GM20431 (cell line): ENCODE measurements around the gene TMEM163.
"Not testable (repeated sequence)": the region's sequence is repeated elsewhere in the genome, so short reads cannot be mapped to it uniquely, and the experiment has no call there.

Experiments used
- in situ Hi-C: fragments of 300-500 bp; cut with MseI, MboI; formaldehyde crosslinking; loops from one replicate; pipeline ENCODE4 v1.15.0; 2020; ENCODE audit warnings: low sequenced_read_pairs; ENCODE audit not compliant: unreplicated experiment

TMEM163 gene

GRCh38 chr2:134588556-134588955 lies 130.2 kb downstream of the TMEM163 start:
- in situ Hi-C loops: no loop called here

GRCh38 chr2:134586326-134586965 lies 132.4 kb downstream of the TMEM163 start:
- in situ Hi-C loops: no loop called here

GRCh38 chr2:134583997-134584520 lies 134.7 kb downstream of the TMEM163 start:
- in situ Hi-C loops: no loop called here

- in situ Hi-C loops: no loop called here
These were observed 135.3 kb downstream of the TMEM163 start for GRCh38 chr2:134583462-134583861.

- in situ Hi-C loops: no loop called here
These were observed 136.3 kb downstream of the TMEM163 start for GRCh38 chr2:134582547-134582899.

- in situ Hi-C loops: no loop called here
These were observed 136.8 kb downstream of the TMEM163 start for GRCh38 chr2:134581877-134582546.

- in situ Hi-C loops: no loop called here
These were observed 140.5 kb downstream of the TMEM163 start for GRCh38 chr2:134578316-134578715.

- in situ Hi-C loops: no loop called here
These were observed 142.3 kb downstream of the TMEM163 start for GRCh38 chr2:134576478-134576877.

GRCh38 chr2:134575888-134576287 lies 142.9 kb downstream of the TMEM163 start:
- in situ Hi-C loops: no loop called here

- in situ Hi-C loops: no loop called here
These were observed 144.0 kb downstream of the TMEM163 start for GRCh38 chr2:134574611-134575330.

GRCh38 chr2:134573724-134574123 lies 145.1 kb downstream of the TMEM163 start:
- in situ Hi-C loops: no loop called here

GRCh38 chr2:134573085-134573370 lies 145.8 kb downstream of the TMEM163 start:
- in situ Hi-C loops: no loop called here

GRCh38 chr2:134572314-134573084 lies 146.3 kb downstream of the TMEM163 start:
- in situ Hi-C loops: no loop called here

- in situ Hi-C loops: no loop called here
These were observed 148.1 kb downstream of the TMEM163 start for GRCh38 chr2:134570676-134571075.

- in situ Hi-C loops: no loop called here
These were observed 150.4 kb downstream of the TMEM163 start for GRCh38 chr2:134568413-134568812.

- in situ Hi-C loops: no loop called here
These were observed 151.1 kb downstream of the TMEM163 start for GRCh38 chr2:134567666-134568065.

GRCh38 chr2:134564955-134565354 lies 153.8 kb downstream of the TMEM163 start:
- in situ Hi-C loops: not testable (repeated sequence)

- in situ Hi-C loops: no loop called here
These were observed 154.3 kb downstream of the TMEM163 start for GRCh38 chr2:134564549-134564948.

GRCh38 chr2:134558208-134558830 lies 160.5 kb downstream of the TMEM163 start:
- in situ Hi-C loops: no loop called here

- in situ Hi-C loops: no loop called here
These were observed 163.4 kb downstream of the TMEM163 start for GRCh38 chr2:134555411-134555810.
